ENCODE measurements around the gene ALDOA.

DNA sequence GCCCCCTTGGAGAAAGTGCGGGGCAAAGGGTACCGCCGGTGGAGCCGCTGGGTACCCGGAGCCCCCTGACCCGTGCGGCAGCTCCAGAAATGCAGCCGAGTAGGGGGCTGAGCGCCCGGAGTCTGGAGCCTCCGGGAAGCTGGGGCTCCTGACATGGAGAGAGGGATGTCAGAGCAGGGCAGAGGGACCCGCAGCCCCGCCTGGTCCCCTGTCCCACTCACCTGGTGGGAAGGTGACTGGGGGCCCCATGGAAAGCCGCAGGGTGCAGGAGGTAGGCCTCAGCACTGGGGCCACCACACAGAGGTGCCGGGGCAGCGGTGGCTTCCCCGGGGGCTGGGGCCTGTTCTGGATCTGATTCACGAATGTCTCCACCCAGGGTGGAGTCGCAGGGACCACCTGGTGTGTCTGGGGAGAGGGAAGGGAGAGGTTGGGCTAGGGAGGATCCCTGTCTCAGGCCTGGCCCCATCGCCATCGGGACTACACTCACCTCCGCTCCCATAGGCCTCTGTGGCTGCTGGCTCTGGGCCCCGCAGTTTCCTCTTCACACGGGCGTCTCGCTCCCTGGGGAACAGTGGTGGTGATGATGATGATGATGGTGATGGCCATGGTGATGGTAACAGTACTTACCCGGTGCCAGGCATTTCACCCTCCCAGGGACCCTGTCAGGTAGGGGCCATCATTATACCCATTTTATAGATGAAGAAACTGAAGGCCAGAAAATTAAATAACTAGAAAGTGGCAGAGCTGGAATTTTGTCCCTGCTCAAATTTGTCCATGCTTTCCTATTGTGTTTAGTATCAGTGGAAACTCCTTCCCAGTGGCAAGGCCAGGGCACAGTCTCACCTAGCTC, 21.0 kb downstream of the ALDOA start:
- no peak for TF ChIP-seq POLR2A (IDR thresholded peaks at IDR 0.05)
- TF ChIP-seq, protein P1, sequence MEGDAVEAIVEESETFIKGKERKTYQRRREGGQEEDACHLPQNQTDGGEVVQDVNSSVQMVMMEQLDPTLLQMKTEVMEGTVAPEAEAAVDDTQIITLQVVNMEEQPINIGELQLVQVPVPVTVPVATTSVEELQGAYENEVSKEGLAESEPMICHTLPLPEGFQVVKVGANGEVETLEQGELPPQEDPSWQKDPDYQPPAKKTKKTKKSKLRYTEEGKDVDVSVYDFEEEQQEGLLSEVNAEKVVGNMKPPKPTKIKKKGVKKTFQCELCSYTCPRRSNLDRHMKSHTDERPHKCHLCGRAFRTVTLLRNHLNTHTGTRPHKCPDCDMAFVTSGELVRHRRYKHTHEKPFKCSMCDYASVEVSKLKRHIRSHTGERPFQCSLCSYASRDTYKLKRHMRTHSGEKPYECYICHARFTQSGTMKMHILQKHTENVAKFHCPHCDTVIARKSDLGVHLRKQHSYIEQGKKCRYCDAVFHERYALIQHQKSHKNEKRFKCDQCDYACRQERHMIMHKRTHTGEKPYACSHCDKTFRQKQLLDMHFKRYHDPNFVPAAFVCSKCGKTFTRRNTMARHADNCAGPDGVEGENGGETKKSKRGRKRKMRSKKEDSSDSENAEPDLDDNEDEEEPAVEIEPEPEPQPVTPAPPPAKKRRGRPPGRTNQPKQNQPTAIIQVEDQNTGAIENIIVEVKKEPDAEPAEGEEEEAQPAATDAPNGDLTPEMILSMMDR (IDR thresholded peaks at IDR 0.05), result no peak

Measured in thyroid gland (tissue), 4 donors.